HEK293 (cell line): ENCODE data around the gene C1QC.
"Not testable (repeated sequence)": the region's sequence is repeated elsewhere in the genome, so short reads cannot be mapped to it uniquely, and the experiment has no call there.

Experiments used
- CTCF ChIA-PET: fragments of 350-600 bp; formaldehyde crosslinking; extraction: SDS; loops from one replicate; lab custom pipeline; 2021; ENCODE audit warnings: antibody characterized with exemption; lab: Yijun Ruan, JAX
- POLR2A ChIA-PET: fragments of 300-600 bp; formaldehyde crosslinking; extraction: SDS; loops from one replicate; lab custom pipeline; 2020; ENCODE audit warnings: antibody characterized with exemption, inconsistent platforms; lab: Yijun Ruan, JAX
- H3K27ac ChIP-seq: fragments of 200-500 bp; sonication (Bioruptor generic); 2 replicates; pipeline ENCODE4 v1.5.1; 2014; ENCODE audit warnings: low read depth, low read length, control low read depth, inconsistent platforms; ENCODE audit errors: extremely low read depth
- H3K36me3 ChIP-seq, 2 experiments: fragments of 200-500 bp in 1 of 2; sonication (Bioruptor generic) in 1 of 2; 1 replicate in 1 of 2; 2 replicates in 1 of 2; pipeline ENCODE4 v1.5.1; 2014 to 2017; ENCODE audit warnings: inconsistent platforms in 2 of 2, low read length in 2 of 2; ENCODE audit not compliant: control insufficient read depth in 2 of 2, insufficient read depth in 1 of 2
- H3K4me1 ChIP-seq: fragments of 200-500 bp; sonication (Bioruptor generic); 2 replicates; pipeline ENCODE4 v1.5.1; 2014; ENCODE audit warnings: mild to moderate bottlenecking, low read length, inconsistent platforms; ENCODE audit not compliant: control insufficient read depth, insufficient read depth
- H3K4me3 ChIP-seq: 2 replicates; pipeline ENCODE4 v1.5.1; 2011; ENCODE audit warnings: low read depth, mild to moderate bottlenecking, control low read depth, low read length, moderate library complexity
- H3K9me3 ChIP-seq: fragments of 200-500 bp; sonication (Bioruptor generic); 2 replicates; pipeline ENCODE4 v1.5.1; 2014; ENCODE audit warnings: low read depth, low read length, inconsistent platforms; ENCODE audit not compliant: control insufficient read depth, insufficient read depth
- EGR2 ChIP-seq: fragments of 450-650 bp; formaldehyde crosslinking; IDR thresholded peaks from 2 replicates; pipeline ENCODE4 v1.5.1; 2016; ENCODE audit warnings: low read depth, missing biosample characterization, missing genetic modification characterization
- OVOL3 ChIP-seq: fragments of 450-650 bp; formaldehyde crosslinking; IDR thresholded peaks from 2 replicates; pipeline ENCODE4 v1.5.1; 2016; ENCODE audit warnings: missing biosample characterization, missing genetic modification characterization
- ZBTB8A ChIP-seq: fragments of 450-650 bp; formaldehyde crosslinking; IDR thresholded peaks from 2 replicates; pipeline ENCODE4 v1.5.1; 2016; ENCODE audit warnings: missing biosample characterization, missing genetic modification characterization
- ZFP37 ChIP-seq: fragments of 450-650 bp; formaldehyde crosslinking; IDR thresholded peaks from 2 replicates; pipeline ENCODE4 v1.5.1; 2016; ENCODE audit warnings: missing biosample characterization, missing genetic modification characterization
- ZNF112 ChIP-seq: fragments of 450-650 bp; formaldehyde crosslinking; IDR thresholded peaks from 2 replicates; pipeline ENCODE4 v1.5.0; 2017; ENCODE audit warnings: missing biosample characterization, missing genetic modification characterization
- ZNF121 ChIP-seq: fragments of 450-650 bp; formaldehyde crosslinking; IDR thresholded peaks from 2 replicates; pipeline ENCODE4 v1.5.1; 2016; ENCODE audit warnings: missing biosample characterization, missing genetic modification characterization
- ZNF19 ChIP-seq: fragments of 450-650 bp; formaldehyde crosslinking; IDR thresholded peaks from 2 replicates; pipeline ENCODE4; 2016; ENCODE audit warnings: missing biosample characterization, missing genetic modification characterization, low read depth
- ZNF2 ChIP-seq: fragments of 450-650 bp; formaldehyde crosslinking; IDR thresholded peaks from 2 replicates; pipeline ENCODE4 v1.5.1; 2016; ENCODE audit warnings: missing biosample characterization, missing genetic modification characterization
- ZNF211 ChIP-seq: fragments of 450-650 bp; formaldehyde crosslinking; IDR thresholded peaks from 2 replicates; pipeline ENCODE4 v1.5.1; 2016; ENCODE audit warnings: low read depth, missing biosample characterization, missing genetic modification characterization
- ZNF214 ChIP-seq: fragments of 450-650 bp; formaldehyde crosslinking; IDR thresholded peaks from 2 replicates; pipeline ENCODE4 v1.5.1; 2017; ENCODE audit warnings: missing biosample characterization, mild to moderate bottlenecking, missing genetic modification characterization, borderline replicate concordance
- ZNF24 ChIP-seq: fragments of 450-650 bp; formaldehyde crosslinking; IDR thresholded peaks from 2 replicates; pipeline ENCODE4 v1.5.1; 2016; ENCODE audit warnings: missing biosample characterization, missing genetic modification characterization
- ZNF324 ChIP-seq: fragments of 450-650 bp; formaldehyde crosslinking; IDR thresholded peaks from 2 replicates; pipeline ENCODE4 v1.5.1; 2016; ENCODE audit warnings: missing biosample characterization, missing genetic modification characterization
- ZNF391 ChIP-seq: fragments of 450-650 bp; formaldehyde crosslinking; IDR thresholded peaks from 2 replicates; pipeline ENCODE4 v1.5.1; 2016; ENCODE audit warnings: low read depth, missing biosample characterization, missing genetic modification characterization, borderline replicate concordance
- ZNF404 ChIP-seq: fragments of 450-650 bp; formaldehyde crosslinking; IDR thresholded peaks from 2 replicates; pipeline ENCODE4 v1.5.1; 2017; ENCODE audit warnings: missing biosample characterization, missing genetic modification characterization
- ZNF48 ChIP-seq: fragments of 450-650 bp; formaldehyde crosslinking; IDR thresholded peaks from 2 replicates; pipeline ENCODE4 v1.5.1; 2016; ENCODE audit warnings: missing biosample characterization, missing genetic modification characterization
- ZNF514 ChIP-seq: fragments of 450-650 bp; formaldehyde crosslinking; IDR thresholded peaks from 2 replicates; pipeline ENCODE4 v1.5.1; 2016; ENCODE audit warnings: missing biosample characterization, missing genetic modification characterization
- ZNF596 ChIP-seq: fragments of 450-650 bp; IDR thresholded peaks from 2 replicates; pipeline ENCODE4 v1.5.0; 2018; ENCODE audit warnings: missing biosample characterization, mild to moderate bottlenecking, missing genetic modification characterization, moderate library complexity
- ZNF777 ChIP-seq: fragments of 450-650 bp; formaldehyde crosslinking; IDR thresholded peaks from 2 replicates; pipeline ENCODE4 v1.5.1; 2017; ENCODE audit warnings: missing biosample characterization, missing genetic modification characterization, borderline replicate concordance
- ZSCAN30 ChIP-seq: fragments of 450-650 bp; IDR thresholded peaks from 2 replicates; pipeline ENCODE4 v1.5.1; 2018; ENCODE audit warnings: missing biosample characterization, mild to moderate bottlenecking, missing genetic modification characterization, moderate library complexity
- TF ChIP-seq, protein P1 (sequence below): fragments of 450-650 bp; formaldehyde crosslinking; IDR thresholded peaks from 2 replicates; pipeline ENCODE4 v1.5.1; 2016; ENCODE audit warnings: missing biosample characterization, missing genetic modification characterization
- TF ChIP-seq, protein P2 (sequence below): fragments of 450-650 bp; formaldehyde crosslinking; conservative IDR thresholded peaks from 2 replicates; pipeline ENCODE4 v1.5.1; 2016; ENCODE audit warnings: low read depth, missing biosample characterization, missing genetic modification characterization
- TF ChIP-seq, protein P3 (sequence below): fragments of 450-650 bp; formaldehyde crosslinking; IDR thresholded peaks from 2 replicates; pipeline ENCODE4 v1.5.1; 2016; ENCODE audit warnings: missing biosample characterization, missing genetic modification characterization
- TF ChIP-seq, protein P4 (sequence below): fragments of 450-650 bp; formaldehyde crosslinking; IDR thresholded peaks from 2 replicates; pipeline ENCODE4 v1.5.1; 2017; ENCODE audit warnings: missing biosample characterization, missing genetic modification characterization

The C1QC gene

DNA sequence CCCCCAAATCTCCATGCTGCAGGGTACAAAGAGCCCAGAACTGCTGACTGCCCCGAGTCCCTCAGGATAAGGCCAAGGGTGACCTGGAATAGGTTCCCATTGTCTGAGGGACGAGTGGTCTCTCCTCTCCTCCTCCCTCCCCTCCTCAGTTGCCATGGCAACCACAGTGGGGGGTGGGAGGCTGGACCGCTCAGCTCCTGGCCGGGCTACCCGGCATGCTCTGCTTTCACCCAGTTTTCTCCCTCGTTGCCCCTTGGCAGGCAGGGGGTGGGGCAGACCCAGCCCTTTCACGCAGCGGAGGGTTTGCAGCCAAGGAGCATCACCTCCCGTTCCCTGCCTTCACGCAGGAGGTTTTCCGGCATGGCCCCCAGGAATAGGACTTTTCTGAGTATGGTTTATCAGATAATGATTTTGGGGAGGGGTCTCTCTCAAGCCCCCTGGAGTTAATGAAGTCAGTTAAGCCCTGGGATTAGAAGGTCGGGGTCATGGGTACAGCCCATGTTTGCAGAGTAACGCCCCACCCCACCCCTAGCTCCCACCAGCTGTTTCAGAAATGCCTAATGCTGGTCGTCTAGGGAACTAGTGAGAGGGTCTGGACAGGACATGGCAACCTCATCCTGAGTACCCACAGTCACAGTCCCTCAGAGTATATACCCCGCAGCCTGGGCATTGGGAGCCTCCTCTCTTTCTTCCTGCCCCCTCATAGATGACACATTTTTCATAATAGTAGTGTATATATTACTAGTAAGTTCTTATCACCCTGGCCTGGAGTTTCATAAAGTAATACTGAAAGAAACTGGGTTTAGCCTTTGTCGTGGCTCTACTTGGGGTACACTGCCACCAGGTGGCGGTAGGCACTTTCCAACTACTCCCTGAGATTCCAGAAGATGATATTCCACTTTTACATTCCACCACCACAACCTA lies 30.3 kb downstream of the C1QC start (continued):
- TF ChIP-seq ZNF391 (tag by site-specific recombination), result peak; percentile 98
- TF ChIP-seq ZNF2 (tag by site-specific recombination), result no peak
- TF ChIP-seq ZNF404 (tag by site-specific recombination), result no peak
- TF ChIP-seq, protein P1, sequence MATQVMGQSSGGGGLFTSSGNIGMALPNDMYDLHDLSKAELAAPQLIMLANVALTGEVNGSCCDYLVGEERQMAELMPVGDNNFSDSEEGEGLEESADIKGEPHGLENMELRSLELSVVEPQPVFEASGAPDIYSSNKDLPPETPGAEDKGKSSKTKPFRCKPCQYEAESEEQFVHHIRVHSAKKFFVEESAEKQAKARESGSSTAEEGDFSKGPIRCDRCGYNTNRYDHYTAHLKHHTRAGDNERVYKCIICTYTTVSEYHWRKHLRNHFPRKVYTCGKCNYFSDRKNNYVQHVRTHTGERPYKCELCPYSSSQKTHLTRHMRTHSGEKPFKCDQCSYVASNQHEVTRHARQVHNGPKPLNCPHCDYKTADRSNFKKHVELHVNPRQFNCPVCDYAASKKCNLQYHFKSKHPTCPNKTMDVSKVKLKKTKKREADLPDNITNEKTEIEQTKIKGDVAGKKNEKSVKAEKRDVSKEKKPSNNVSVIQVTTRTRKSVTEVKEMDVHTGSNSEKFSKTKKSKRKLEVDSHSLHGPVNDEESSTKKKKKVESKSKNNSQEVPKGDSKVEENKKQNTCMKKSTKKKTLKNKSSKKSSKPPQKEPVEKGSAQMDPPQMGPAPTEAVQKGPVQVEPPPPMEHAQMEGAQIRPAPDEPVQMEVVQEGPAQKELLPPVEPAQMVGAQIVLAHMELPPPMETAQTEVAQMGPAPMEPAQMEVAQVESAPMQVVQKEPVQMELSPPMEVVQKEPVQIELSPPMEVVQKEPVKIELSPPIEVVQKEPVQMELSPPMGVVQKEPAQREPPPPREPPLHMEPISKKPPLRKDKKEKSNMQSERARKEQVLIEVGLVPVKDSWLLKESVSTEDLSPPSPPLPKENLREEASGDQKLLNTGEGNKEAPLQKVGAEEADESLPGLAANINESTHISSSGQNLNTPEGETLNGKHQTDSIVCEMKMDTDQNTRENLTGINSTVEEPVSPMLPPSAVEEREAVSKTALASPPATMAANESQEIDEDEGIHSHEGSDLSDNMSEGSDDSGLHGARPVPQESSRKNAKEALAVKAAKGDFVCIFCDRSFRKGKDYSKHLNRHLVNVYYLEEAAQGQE (tag by site-specific recombination), result no peak
- TF ChIP-seq ZNF514 (tag by site-specific recombination), result no peak
- TF ChIP-seq ZNF596 (tag by site-specific recombination), result no peak

DNA sequence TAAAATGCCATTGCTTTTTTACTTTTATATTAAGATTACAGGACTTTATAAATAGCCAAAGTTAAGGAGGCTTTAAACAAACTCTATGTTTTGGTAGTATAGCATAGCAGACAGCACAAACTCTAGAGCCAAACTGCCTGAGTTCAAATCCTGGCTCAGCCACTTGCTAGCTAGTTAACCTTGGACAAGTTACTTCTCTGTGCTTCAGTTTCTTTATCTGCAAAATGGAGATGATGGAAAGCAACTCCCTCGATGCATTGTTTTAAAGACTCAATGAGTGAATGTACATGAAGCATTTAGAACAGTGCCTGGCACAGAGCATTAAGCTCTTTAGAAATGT lies 30.9 kb downstream of the C1QC start:
- Histone ChIP-seq H3K4me1 (no peaks in the 10 kb centered on the region), H3K9me3 (no peaks in the 10 kb centered on the region), H3K36me3 (no peaks in the 10 kb centered on the region), H3K27ac (no peak overlapping the region), H3K4me3 (no peak overlapping the region)
- ChIA-PET POLR2A (interaction anchor here (0.6 kb wide), 1 partner anchor 89 kb away, joined by 3 read pairs; no protein-coding TSS in a partner anchor), CTCF (interaction anchor here (0.6 to 5.7 kb wide), 25 partner anchors 8 to 292 kb away, joined by 3 to 29 read pairs (median 4); no protein-coding TSS in a partner anchor)
- TF ChIP-seq ZNF211 (tag by site-specific recombination) (no peak), ZSCAN30 (tag by site-specific recombination) (no peak), ZNF112 (tag by site-specific recombination) (no peak), ZBTB8A (tag by site-specific recombination) (no peak), ZNF214 (no peak), ZNF324 (no peak), ZNF777 (tag by site-specific recombination) (no peak), ZNF121 (no peak), EGR2 (tag by site-specific recombination) (no peak), ZFP37 (tag by site-specific recombination) (no peak), ZNF24 (tag by site-specific recombination) (no peak), ZNF48 (no peak), ZNF19 (tag by site-specific recombination) (no peak), OVOL3 (tag by site-specific recombination) (no peak)
- TF ChIP-seq, protein P2, sequence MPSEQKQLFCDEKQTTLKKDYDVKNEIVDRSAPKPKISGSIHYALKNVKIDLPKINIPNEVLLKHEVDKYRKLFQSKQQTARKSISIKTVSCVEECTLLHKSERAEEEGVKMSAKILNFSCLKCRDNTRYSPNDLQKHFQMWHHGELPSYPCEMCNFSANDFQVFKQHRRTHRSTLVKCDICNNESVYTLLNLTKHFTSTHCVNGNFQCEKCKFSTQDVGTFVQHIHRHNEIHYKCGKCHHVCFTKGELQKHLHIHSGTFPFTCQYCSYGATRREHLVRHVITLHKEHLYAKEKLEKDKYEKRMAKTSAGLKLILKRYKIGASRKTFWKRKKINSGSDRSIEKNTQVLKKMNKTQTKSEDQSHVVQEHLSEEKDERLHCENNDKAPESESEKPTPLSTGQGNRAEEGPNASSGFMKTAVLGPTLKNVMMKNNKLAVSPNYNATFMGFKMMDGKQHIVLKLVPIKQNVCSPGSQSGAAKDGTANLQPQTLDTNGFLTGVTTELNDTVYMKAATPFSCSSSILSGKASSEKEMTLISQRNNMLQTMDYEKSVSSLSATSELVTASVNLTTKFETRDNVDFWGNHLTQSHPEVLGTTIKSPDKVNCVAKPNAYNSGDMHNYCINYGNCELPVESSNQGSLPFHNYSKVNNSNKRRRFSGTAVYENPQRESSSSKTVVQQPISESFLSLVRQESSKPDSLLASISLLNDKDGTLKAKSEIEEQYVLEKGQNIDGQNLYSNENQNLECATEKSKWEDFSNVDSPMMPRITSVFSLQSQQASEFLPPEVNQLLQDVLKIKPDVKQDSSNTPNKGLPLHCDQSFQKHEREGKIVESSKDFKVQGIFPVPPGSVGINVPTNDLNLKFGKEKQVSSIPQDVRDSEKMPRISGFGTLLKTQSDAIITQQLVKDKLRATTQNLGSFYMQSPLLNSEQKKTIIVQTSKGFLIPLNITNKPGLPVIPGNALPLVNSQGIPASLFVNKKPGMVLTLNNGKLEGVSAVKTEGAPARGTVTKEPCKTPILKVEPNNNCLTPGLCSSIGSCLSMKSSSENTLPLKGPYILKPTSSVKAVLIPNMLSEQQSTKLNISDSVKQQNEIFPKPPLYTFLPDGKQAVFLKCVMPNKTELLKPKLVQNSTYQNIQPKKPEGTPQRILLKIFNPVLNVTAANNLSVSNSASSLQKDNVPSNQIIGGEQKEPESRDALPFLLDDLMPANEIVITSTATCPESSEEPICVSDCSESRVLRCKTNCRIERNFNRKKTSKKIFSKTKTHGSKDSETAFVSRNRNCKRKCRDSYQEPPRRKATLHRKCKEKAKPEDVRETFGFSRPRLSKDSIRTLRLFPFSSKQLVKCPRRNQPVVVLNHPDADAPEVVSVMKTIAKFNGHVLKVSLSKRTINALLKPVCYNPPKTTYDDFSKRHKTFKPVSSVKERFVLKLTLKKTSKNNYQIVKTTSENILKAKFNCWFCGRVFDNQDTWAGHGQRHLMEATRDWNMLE, result no peak
- TF ChIP-seq, protein P3, sequence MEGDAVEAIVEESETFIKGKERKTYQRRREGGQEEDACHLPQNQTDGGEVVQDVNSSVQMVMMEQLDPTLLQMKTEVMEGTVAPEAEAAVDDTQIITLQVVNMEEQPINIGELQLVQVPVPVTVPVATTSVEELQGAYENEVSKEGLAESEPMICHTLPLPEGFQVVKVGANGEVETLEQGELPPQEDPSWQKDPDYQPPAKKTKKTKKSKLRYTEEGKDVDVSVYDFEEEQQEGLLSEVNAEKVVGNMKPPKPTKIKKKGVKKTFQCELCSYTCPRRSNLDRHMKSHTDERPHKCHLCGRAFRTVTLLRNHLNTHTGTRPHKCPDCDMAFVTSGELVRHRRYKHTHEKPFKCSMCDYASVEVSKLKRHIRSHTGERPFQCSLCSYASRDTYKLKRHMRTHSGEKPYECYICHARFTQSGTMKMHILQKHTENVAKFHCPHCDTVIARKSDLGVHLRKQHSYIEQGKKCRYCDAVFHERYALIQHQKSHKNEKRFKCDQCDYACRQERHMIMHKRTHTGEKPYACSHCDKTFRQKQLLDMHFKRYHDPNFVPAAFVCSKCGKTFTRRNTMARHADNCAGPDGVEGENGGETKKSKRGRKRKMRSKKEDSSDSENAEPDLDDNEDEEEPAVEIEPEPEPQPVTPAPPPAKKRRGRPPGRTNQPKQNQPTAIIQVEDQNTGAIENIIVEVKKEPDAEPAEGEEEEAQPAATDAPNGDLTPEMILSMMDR (tag by site-specific recombination), result no peak
- TF ChIP-seq, protein P4, sequence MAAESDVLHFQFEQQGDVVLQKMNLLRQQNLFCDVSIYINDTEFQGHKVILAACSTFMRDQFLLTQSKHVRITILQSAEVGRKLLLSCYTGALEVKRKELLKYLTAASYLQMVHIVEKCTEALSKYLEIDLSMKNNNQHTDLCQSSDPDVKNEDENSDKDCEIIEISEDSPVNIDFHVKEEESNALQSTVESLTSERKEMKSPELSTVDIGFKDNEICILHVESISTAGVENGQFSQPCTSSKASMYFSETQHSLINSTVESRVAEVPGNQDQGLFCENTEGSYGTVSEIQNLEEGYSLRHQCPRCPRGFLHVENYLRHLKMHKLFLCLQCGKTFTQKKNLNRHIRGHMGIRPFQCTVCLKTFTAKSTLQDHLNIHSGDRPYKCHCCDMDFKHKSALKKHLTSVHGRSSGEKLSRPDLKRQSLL (tag by site-specific recombination), result no peak

DNA sequence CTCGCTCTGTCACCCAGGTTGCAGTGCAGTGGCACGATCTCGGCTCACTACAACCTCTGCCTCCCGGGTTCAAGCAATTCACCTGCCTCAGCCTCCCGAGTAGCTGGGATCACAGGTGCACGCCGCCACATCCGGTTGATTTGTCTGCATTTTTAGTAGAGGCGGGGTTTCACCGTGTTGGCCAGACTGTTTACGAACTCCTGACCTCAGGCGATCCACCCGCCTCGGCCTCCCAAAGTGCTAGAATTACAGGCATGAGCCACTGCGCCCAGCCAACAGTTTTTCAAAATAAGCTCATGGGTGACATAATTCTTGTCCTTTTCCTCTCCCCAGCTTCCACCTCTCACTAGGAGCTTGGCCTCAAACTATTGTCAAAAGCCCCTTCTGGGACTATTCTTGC lies 32.7 kb downstream of the C1QC start:
- H3K36me3 ChIP-seq, H3K9me3 ChIP-seq, H3K4me1 ChIP-seq, POLR2A ChIA-PET, H3K4me3 ChIP-seq, H3K27ac ChIP-seq: not testable (repeated sequence)
- CTCF ChIA-PET, result interaction anchor here (0.7 to 5.7 kb wide), 8 partner anchors 9 to 288 kb away, joined by 3 to 29 read pairs (median 4); no protein-coding TSS in a partner anchor
